Activated CD4-positive, CD25-positive, alpha-beta regulatory T cell (primary cell): Measurements from ENCODE around the gene ERFL.

Experiments used
- DNase-seq, 4 experiments: peaks; one replicate each; lab custom pipeline; 2025; lab: John Stamatoyannopoulos, UW

ERFL gene

DNA sequence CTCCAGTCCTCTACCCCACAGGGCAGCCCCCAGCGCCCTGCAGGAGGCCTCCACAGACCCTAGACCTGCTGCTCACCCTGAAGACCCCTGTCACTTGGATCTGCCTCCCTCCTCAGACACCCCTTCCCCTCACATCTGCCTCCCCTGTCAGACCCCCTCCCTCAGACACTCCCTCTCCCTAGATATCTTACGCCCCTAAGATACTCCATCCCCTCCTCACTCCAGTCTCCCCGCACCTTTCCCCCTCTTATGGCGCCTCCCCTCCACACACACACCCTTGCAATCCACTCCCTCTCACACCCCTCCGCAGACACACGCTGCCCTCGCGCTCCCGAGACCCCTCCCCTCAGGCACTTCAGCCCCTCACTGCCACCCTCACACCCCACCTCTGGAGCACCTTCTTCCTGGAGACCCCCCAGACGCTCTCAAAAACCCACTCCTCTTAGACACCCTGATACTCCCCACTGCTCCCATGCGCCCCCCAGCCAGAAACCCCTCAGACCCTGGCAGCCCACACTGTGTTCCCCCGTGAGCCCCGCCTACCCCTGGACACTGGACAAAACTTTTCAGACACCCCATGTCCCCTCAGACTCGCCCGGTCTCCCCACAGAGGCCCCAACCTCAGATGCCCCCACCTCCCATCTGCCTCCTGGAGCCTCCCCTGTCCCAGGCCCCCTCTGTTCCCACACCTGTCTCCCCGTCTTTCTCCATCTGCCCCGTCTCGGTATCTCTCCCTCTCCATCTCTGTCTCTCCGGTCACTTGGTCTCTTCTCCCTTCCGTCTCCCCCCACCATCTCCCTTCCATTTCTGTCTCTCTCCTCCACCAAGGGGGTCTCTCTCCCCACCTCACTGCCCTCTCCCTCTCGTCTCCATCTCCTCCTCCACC is 14.5 kb downstream of the ERFL start:
- DNase-seq: no peak

DNA sequence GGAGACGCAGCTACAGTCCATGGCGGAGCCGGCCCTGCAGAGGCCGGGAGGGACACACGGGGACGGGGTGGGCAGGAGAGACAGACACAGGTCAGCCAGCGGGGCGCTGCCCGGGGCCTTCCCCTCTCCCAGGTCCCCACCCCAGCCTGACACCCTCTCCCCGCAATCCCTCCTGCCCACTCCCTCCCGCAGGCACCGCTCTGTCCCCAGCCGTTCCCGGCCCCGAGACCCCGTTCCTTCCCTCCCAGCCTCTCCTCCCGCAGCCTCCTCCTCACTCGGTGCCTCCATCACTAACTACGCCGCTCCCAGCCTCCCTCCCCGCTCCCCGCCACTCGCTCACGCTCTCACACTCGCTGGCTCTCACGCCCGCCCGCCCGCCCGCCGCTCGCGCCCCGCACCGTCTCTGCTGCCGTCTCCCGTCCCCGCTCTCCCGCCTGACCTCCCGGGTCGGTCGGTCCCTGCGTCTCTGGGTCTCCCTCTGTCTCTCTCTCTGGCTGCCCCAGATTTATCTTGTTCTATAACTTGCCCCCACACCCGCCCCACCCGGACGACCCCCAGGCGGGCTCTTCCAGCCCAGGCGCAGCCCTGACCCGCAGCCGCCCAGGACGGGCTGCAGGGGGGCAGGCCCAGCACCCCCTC is 15.2 kb downstream of the ERFL start:
- DNase-seq: no peak

DNA sequence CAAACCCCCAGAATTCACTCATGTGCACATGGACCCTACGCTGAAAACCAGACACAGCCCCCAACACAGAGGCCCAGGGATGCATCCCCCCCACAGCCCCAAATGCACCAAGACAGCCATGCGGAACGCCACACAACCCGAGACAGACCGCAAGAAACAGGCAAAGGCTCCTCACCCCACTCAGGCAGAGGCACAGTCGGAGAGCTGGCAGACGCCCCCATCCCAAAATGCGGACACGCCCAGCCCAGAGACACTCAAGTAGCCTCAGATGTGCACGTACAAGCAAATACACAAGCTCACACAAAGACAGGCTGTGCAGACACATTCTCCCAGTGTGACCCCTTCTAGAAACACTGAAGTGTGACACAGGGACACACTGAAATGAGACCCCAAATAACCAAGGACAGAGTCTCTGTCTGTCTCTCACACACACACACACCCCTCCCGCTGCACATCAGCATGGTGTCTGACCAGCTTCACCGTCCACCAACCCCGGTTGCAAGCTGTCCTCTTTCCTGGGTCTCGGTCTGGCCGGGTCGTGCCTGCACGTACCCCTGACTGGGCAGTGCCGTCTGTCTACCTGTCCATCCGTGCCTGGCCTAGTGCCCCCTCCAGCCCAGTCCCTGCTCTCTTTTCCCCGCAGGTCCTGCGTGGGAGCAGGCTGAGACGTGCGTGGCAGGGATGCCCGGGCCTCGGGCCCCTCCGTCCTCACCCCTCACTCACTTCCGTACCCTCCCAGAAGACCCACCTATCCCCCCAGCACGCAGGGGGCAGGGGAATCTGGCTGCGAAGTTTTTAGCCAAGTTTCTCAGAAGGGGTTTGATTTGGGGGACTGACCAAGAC is 16.1 kb downstream of the ERFL start:
- DNase-seq: no peak

DNA sequence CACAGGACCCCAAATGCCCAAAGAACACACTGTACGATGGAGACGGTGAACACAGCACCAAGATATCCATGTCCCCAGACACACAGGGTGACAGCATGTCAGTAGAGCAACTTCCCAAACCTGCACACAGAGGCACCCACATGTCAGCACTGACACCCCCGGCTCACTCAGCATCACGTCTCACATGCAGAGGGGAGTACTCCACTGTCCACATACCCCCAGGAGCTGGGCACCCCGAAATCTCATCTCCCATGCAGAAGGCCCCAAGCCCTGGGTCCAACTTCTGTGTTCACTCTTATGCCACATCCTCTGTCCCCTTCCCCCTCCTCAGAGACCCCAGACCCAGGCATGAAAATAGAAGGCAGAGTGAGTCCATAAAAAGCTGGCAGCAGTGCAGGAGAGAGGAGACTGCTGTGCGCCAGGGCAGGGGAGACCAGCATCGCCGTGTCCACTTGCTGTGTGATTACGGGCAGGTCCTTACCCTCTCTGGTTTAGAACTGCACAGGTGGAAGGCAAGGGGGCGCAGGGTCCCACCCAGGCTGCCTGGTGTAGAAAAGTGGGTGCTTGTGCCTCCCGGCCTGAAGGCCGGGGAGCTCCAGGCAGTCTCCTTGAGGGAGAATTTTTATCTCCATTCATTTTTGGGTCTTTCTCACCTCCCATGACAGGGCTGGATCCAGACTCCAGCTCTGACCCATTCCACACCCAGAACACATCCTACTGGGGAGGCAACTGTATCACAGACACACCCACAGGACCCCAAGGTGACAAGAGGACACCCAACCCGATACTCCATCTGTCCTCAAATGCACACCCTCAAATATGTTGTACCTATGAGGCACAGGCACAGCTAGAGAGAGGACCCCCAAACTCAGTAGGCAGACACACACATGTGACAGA is 17.0 kb downstream of the ERFL start:
- DNase-seq: no peak

DNA sequence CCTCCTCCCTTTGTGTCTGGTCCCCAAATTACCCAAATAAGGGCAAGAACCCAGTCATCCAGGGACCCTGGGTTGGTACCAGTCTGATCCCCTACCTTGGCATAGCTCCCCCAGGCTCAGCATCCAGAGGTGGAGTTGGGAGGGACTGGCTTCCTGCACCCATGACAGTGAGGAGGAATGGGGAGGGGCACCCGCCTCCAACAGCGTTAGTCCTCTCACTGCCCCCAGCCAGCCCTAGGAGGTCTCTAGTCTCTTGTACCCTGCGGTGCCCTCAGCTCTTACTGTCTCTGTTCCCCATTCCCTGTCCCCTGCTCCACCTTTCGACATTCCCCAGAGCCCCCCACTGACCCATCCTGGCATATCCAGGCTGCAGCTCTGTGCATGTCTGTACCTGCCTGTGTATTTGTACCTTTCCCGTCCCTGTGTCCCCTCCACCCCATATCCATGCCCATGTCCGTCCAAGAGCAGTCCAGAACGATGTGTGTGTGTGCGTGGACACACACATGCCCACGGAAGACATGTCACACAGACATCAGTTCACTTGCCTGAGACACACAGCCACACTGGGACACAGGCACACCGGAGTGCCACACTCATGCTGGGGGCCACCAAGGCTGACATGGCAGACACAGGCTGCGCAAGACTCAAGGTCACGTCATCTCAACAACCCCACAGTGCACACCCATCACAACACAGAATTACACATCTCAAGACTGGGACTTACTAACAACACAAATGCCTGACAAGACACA is 17.8 kb downstream of the ERFL start:
- DNase-seq: no peak

DNA sequence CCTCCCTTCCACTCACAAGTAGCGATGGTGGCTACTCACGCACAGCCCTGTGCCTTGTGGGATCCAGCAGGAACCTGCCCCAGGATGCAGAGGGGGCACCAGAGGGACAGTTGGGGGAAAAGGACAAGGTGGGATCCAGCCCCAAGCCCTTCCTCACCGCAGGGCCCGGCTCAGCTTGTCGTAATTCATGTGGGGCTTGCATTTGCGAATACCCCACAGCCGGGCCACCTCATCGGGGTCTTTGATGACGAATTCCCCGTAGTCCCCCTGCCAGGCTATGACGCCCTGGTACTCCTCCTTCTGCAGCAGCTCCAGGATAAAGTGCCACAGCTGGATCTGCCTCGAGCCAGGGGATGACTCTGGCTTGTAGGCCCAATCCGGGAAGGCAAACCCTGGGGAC is 18.5 kb downstream of the ERFL start:
- DNase-seq: no peak

GRCh38 chr19:41908724-41909464 is 19.4 kb downstream of the ERFL start:
- DNase-seq: no peak

DNA sequence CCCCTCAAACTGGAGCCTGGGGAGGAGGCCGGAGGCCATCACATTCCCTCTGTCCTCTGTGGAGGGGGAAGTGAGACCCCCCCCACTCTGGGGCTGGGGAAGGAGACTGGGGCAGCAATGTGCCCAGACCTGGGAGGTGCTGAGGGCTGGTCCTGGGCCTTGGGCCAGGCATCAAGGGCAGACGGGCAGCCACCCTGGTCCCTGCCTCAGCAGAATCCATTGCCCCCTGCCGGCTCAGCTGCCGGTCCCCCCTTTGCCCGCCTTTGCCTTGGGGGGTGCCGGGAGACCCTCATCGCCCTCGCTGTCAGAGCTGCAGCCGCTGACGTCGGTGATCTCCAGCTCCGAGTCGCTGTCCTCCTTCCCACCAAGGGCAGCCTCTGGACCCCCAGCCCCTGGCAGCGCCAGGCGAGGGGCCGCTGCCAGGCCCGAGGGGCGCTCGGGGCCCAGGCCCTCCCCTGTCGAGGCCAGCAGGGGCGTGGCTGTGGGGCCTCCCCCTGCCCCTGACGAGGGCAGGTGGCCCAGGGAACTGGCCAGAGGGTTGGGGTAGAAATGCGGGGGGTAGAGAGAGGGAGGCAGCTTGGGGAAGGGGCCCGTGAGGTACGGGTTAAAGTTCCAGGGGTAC is 20.1 kb downstream of the ERFL start:
- DNase-seq: no peak

DNA sequence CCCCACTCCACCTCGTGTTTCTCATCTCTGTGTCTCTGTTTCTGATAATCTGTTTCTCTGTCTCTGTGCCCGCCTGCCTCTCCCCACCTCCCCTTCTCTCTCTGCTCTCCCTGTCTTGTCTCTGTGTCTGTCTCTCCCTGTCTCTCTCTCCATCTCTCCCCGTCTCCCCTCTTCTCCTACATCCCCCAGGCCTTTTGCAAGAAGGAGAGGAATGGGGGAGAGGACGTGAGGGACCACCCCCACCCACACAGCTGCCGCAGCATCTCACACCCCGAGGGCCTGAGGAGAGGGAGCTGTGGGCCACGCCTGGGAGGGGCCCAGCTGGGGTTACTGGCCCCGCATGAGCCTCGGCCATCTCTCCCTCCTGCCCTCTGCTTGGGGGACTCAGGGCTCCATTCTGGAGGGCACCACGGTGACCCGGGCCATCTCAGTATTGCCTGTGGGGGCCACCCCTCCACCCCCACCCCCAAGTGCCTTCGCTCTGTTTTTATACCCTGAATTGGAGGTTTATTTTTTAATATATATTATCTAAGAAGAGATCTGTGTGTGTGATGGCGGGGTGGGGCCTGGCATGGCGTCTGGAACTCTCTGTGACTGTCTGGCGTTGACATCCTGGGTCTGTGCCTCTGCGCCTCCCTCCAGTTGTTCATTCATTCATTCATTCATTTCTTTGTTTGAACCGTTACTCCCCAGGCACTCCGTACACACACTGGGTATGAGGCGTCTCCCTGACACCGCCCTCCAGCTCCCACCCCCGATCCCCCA is 21.2 kb downstream of the ERFL start:
- no peak for DNase-seq

DNA sequence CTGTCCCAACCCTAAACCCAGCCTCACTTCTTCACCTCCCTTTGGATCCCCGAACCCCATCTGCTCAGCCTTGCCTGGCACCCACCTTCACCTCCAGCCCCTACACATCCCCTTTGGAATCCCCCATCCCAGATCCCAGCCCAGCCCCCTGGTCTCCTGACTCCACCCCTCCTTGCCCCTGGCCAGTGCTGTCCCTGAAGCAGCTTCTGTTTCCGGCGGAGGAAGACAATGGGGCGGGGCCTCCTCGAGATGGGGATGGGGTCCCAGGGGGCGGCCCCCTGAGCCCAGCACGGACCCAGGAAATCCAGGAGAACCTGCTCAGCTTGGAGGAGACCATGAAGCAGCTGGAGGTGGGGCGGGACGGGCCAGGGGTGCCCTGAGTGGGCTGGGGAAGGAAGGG is 22.0 kb downstream of the ERFL start:
- no peak for DNase-seq

DNA sequence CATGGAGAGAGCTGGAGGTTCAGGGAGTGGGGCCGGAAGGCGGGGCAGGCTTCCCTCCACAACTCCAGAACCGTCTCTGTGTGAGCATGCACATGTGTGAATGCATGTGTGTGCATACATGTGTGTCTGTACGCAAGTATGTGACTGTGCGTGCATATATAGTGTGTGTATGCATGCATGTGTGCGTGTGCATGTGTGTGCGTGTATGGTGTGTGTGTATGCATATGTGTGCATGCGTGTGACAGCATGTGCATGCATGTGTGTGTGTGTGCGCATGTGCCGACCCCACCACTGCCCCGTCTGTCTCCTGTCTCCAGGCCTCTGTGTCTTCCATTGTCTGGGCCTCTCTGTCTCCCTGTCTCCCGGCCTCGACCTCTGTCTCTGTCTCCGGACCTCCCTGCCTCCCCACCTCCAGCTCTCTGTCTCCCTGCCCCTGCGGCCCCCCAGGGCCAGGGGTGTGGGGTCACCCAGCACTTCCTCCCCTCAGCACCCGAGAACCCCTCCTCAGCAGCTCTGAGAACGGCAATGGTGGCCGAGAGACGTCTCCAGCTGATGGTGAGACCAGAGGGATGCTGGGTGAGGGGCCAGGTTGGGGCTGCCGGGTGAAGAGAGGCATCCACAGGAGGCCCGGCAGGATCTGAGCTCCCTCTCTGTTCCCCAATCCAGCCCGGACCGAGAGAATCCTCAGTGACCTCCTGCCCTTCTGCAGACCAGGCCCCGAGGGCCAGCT is 22.8 kb downstream of the ERFL start:
- DNase-seq: no peak

GRCh38 chr19:41904118-41904870 is 24.0 kb downstream of the ERFL start:
- DNase-seq: no peak

- no peak for DNase-seq
Measured at GRCh38 chr19:41903193-41903953, 24.9 kb downstream of the ERFL start.

GRCh38 chr19:41902594-41902993 is 25.7 kb downstream of the ERFL start:
- no peak for DNase-seq

- DNase-seq: no peak
Measured at GRCh38 chr19:41901707-41902360, 26.4 kb downstream of the ERFL start.

GRCh38 chr19:41898235-41898634 is 30.0 kb downstream of the ERFL start:
- no peak for DNase-seq
